DMS 273 (cell line): ENCODE data around the gene PLVAP.
A peak's percentile ranks its signal among the peaks of the same experiment; 100 is the strongest.

Source experiments
- DNase-seq: peaks from one replicate; lab custom pipeline; 2025; ENCODE audit not compliant: unreplicated experiment; lab: John Stamatoyannopoulos, UW

The PLVAP gene

GRCh38 chr19:17357724-17358123 lies 19.4 kb downstream of the PLVAP start:
- no peak for DNase-seq

GRCh38 chr19:17357078-17357666 lies 20.0 kb downstream of the PLVAP start:
- no peak for DNase-seq

GRCh38 chr19:17353386-17353785 lies 23.8 kb downstream of the PLVAP start:
- no peak for DNase-seq

- no peak for DNase-seq
Observed at GRCh38 chr19:17352608-17353280, 24.4 kb downstream of the PLVAP start.

GRCh38 chr19:17351815-17352435 lies 25.2 kb downstream of the PLVAP start:
- no peak for DNase-seq

- peak; percentile 47 for DNase-seq
Observed at GRCh38 chr19:17348700-17349099, 28.4 kb downstream of the PLVAP start.

- DNase-seq = no peak
Observed at GRCh38 chr19:17347877-17348276, 29.3 kb downstream of the PLVAP start.

- no peak for DNase-seq
Observed at GRCh38 chr19:17347361-17347760, 29.8 kb downstream of the PLVAP start.

GRCh38 chr19:17346109-17346671 lies 31.0 kb downstream of the PLVAP start:
- DNase-seq = peak; percentile 84

GRCh38 chr19:17341845-17342244 lies 35.3 kb downstream of the PLVAP start:
- no peak for DNase-seq

GRCh38 chr19:17341386-17341785 lies 35.8 kb downstream of the PLVAP start:
- DNase-seq = no peak

GRCh38 chr19:17340871-17341357 lies 36.2 kb downstream of the PLVAP start:
- no peak for DNase-seq

- DNase-seq = no peak
Observed at GRCh38 chr19:17340302-17340870, 36.8 kb downstream of the PLVAP start.

GRCh38 chr19:17339088-17339741 lies 37.9 kb downstream of the PLVAP start:
- DNase-seq = peak; percentile 31

- no peak for DNase-seq
Observed at GRCh38 chr19:17338433-17339078, 38.6 kb downstream of the PLVAP start.

GRCh38 chr19:17337675-17338432 lies 39.3 kb downstream of the PLVAP start:
- peak; percentile 71 for DNase-seq

- peak; percentile 100 for DNase-seq
Observed at GRCh38 chr19:17336872-17337674, 40.1 kb downstream of the PLVAP start, which contains the start of gene GTPBP3. GTPBP3 (plus strand) TSS chr19:17337553; CDS start chr19:17337612, 59 bp downstream.

GRCh38 chr19:17335575-17335974 lies 41.6 kb downstream of the PLVAP start:
- peak; percentile 36 for DNase-seq
